Skeletal muscle satellite cell (primary cell): ENCODE measurements around the gene TPRA1.

Source experiments
- H3K27me3 ChIP-seq: 2 replicates; pipeline ENCODE4 v1.7.0; 2013; ENCODE audit warnings: low read length; ENCODE audit not compliant: control insufficient read depth, insufficient read depth
- H3K36me3 ChIP-seq: 2 replicates; pipeline ENCODE4 v1.7.0; 2013; ENCODE audit warnings: mild to moderate bottlenecking, control low read depth, low read length; ENCODE audit not compliant: insufficient read depth
- H3K4me1 ChIP-seq: 2 replicates; pipeline ENCODE4 v1.7.0; 2013; ENCODE audit warnings: low read length; ENCODE audit not compliant: control insufficient read depth, insufficient read depth
- H3K4me2 ChIP-seq: 2 replicates; pipeline ENCODE4 v1.7.0; 2013; ENCODE audit warnings: mild to moderate bottlenecking, low read length
- H3K4me3 ChIP-seq: 2 replicates; pipeline ENCODE4 v1.7.0; 2013; ENCODE audit warnings: low read length
- H3K9ac ChIP-seq: 2 replicates; pipeline ENCODE4 v1.7.0; 2013; ENCODE audit warnings: mild to moderate bottlenecking, low read depth, low read length, moderate library complexity
- H3K9me3 ChIP-seq: replicated peaks from 2 replicates; pipeline ENCODE4 v1.7.0; 2013; ENCODE audit warnings: mild to moderate bottlenecking, control low read depth, low read length

Gene TPRA1

DNA sequence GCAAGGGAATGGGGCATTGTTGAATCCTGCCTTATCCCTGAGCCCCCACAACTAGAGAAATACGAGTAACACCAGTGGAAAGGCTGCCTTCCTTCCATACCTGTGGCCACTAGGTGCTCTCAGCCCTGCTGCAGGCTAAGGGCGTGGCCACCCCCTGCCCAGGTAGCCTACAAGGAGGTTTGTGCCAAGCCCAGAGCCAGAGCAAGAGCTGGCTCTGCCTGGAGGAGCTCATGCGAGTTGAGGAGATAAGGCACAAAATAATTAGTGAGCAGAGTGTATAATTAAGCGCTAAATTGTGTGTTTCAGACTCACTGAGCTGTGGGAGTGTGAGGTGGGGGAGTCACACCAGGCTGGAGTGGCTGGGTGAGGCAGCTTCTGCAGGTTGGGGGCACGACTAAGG lies 49.2 kb downstream of the TPRA1 start:
- Histone ChIP-seq H3K4me2 (no peak overlapping the region), H3K4me1 (no peaks in the 10 kb centered on the region), H3K9me3 (no peaks in the 10 kb centered on the region), H3K27me3 (peaks cover 20% of the 10 kb centered on the region), H3K9ac (no peak overlapping the region), H3K36me3 (no peaks in the 10 kb centered on the region), H3K4me3 (no peak overlapping the region)

DNA sequence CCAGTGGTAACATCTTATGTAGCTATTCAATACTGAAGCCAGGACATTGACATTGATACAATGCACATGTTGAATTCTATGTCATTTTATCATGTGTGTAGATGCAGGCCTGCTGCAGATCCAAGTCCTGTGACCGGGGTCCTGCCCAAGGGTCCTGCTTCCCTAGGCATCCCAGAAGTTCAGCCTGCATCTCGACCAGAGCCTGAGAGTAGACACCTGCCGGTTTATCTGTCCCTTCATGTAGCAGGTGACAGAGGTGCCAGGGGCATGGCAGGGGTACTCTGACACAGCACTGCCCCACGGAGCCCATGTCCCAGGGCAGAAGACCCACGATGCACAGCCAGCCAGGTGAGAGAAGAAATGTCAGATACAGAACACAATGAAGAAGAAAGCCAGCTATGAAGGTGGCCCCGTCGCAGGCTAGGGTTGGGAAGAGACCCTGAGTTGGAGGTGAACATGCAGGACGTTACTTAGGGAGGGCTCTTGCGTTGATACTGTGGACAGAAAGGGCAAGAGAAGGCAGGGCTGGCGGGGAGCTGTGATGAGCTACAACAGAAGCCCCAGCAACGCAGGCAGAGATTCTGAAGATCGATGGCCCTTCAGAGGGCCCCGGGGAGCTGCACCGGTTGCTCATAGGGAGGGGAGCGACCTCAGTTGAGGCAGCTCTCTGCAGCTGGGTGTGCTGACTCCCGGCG lies 51.0 kb downstream of the TPRA1 start:
- Histone ChIP-seq H3K9ac (no peak overlapping the region), H3K4me3 (no peak overlapping the region), H3K9me3 (no peaks in the 10 kb centered on the region), H3K36me3 (no peaks in the 10 kb centered on the region), H3K27me3 (peaks cover 34% of the 10 kb centered on the region), H3K4me2 (no peak overlapping the region), H3K4me1 (no peaks in the 10 kb centered on the region)

DNA sequence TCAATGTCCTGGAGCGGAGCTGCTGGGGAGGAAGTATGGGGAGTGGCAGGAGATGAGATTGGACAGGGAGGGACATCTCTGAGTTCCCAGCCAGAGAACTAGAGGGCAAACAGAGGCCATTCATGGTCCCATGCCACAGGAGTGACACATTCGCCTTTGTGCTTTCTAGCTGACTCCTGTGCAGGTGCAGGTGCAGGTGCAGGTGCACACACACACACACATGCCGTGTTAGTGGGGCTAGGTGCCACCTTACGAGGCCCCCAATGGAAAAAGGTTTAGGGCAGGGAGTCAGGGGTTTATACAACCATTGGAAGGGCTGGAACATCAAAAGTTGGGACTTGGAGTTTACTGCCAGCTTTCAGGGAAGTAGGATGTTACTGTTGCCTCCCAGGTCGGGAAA lies 52.0 kb downstream of the TPRA1 start:
- no peak overlapping the region for H3K9ac ChIP-seq
- H3K4me1 ChIP-seq, result no peaks in the 10 kb centered on the region
- peaks cover 34% of the 10 kb centered on the region for H3K27me3 ChIP-seq
- H3K36me3 ChIP-seq, result no peaks in the 10 kb centered on the region
- no peak overlapping the region for H3K4me3 ChIP-seq
- H3K4me2 ChIP-seq, result no peak overlapping the region
- H3K9me3 ChIP-seq, result no peaks in the 10 kb centered on the region

DNA sequence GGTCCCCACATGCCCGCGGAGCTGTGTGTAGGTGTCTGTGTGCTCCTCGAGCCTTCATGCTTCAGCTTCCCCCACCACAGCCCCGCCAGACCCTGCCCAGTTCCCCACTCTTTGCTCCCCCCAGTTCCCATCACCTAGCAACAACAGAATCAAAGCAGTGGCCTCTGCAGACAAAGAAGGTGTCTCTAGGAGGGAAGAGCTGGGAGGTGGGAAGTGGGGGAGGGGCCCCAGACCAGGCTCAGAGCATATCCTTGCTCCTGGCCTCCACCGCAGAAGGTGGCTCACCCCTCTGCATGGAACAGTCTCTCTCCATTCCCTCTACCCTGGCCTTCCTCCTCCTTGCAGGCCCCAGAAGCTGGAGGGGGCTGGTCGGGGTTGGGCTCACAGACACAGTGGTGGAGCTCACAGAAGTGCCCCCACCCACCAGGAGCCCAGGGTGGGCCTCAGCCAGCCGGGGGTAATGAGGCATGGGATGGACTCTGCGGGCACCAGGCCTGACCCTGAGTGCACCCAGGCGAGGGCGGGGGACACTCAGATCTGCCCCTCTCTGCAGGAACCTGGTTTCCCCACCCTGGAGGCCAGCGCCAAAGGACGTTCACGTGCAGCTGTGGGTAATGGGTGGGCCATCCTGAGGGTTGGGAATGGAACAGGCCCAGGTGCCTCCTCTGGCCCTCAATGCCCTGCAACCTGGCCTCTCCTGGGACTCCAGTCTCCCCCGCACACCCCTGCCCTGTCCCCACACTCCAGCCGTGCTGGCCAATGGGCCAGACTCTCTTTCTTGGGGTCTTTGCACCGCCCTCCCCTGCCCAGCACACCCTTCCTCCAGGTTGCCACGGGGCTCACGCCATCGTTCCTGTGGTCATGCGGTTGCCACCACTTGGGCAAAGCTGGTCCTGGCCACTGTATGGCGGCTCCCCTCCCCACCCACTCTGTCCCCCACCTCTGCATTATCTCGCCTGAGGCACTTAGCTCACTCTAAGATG lies 53.4 kb downstream of the TPRA1 start:
- no peak overlapping the region for H3K4me2 ChIP-seq
- H3K9me3 ChIP-seq, result no peaks in the 10 kb centered on the region
- peaks cover 38% of the 10 kb centered on the region for H3K27me3 ChIP-seq
- H3K36me3 ChIP-seq, result no peaks in the 10 kb centered on the region
- no peak overlapping the region for H3K4me3 ChIP-seq
- H3K4me1 ChIP-seq, result no peaks in the 10 kb centered on the region
- H3K9ac ChIP-seq, result no peak overlapping the region

DNA sequence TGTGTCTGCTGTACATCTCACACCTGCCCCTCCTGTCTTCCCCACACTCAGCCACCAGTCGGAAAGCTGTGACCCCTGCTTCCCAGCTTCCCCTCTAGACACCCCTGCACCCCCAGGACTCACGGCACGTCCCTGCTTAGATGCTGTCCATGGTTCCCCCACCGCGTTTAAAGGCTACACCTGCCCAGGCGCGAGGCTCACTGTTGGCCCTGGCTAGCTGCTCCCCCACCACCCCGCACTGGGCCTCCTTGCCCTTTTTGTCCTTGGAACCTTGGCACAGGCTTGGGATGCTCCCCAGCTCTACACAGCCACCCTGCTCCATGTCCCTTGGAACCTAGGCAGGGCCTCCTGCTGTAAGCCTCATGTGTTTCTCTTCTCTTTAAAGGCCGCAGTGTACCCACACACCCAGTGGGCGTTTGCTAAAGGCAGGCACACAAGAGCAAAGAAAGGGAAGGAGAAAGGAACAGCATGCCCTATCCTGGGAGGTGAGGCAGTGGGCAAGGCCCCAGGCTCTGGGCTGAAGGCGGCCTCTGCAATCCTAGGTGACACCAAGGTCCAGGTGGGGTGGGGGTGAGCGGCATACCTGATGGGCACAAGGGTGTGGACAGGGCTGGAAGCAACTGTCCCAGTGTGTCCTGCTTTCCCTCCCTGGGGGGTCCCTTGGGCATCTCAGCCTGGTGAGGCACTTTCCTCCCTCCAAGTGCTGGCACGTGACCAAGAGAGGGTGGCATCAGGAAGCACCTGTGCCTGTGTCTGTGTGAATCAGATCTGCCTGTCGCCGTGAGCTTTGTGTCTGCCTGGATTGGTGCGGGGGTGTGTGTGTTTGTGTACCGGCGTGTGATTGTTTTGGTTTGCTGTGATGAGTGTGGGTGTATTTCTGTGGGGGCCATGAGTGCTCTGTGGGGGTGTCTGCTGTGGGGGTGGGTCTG lies 54.4 kb downstream of the TPRA1 start:
- H3K4me1 ChIP-seq, result no peaks in the 10 kb centered on the region
- H3K27me3 ChIP-seq, result peaks cover 36% of the 10 kb centered on the region
- H3K4me2 ChIP-seq, result no peak overlapping the region
- no peaks in the 10 kb centered on the region for H3K9me3 ChIP-seq
- no peak overlapping the region for H3K4me3 ChIP-seq
- H3K36me3 ChIP-seq, result no peaks in the 10 kb centered on the region
- no peak overlapping the region for H3K9ac ChIP-seq

DNA sequence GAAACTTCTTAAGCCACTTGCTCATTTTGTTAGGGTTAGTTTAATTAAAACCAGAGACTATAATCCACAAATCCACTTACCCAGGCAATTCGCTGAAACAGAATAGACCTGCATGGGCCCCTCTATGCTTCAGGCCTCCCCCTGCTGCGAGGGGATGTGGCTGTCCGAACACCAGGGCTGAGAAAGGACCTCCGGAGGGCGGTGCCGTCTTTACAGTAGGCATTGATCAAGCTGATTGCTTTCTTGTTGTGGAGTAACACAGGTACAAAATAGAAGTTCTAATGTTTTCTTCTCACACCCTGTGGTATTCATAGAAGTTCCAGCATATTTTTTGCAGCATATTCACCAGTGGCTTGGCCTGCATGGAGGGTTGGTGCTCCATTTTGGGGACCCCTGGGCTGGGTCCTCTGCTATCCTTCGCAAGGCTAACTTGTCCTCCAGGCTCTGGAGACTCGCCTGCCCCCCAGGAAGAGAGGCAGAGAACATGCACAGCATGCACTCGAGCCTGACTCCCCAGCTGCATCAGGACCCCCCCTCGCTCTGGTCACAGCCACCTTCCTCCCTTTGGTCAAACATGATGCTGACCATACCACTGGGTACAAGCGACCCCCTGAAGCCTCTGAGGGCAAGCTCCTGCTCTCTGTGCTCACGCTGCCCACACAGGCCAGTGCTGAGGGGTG lies 55.3 kb downstream of the TPRA1 start:
- no peak overlapping the region for H3K4me3 ChIP-seq
- no peaks in the 10 kb centered on the region for H3K9me3 ChIP-seq
- H3K4me2 ChIP-seq, result no peak overlapping the region
- H3K27me3 ChIP-seq, result peaks cover 36% of the 10 kb centered on the region
- no peaks in the 10 kb centered on the region for H3K4me1 ChIP-seq
- H3K9ac ChIP-seq, result no peak overlapping the region
- no peaks in the 10 kb centered on the region for H3K36me3 ChIP-seq

DNA sequence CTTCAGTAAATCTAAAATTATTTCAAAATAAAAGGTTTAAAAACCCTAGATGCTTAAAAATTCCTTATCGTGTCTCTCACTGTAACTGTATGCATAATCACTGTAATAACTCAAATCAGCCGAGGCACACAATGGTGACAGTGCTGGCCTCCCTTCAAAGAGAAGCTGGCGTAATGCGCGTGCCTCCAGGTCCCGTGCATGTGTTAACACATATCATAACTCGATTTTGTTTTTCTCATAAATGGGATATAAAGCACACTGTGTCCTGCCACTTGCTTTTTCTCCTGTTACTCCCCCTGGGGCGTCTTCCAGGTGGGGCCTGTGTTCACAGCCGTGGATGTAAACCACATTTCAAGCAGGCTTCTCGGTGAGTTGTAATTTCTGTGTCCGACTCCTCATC lies 56.0 kb downstream of the TPRA1 start:
- no peaks in the 10 kb centered on the region for H3K36me3 ChIP-seq
- H3K4me2 ChIP-seq, result no peak overlapping the region
- peaks cover 34% of the 10 kb centered on the region for H3K27me3 ChIP-seq

DNA sequence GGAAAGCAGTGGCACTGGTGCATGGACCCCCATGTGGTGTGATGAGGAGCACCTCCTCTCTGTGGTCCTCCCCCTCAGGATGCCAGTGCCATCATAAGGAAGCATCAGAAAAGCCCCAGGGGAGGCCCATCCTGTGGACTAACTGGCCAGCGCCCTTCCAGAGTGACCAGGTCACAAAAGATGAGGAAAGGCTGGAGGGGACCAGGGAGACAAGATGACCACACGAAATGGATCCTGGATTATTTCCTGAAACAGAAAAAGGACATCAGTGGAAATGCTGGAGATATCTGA lies 56.4 kb downstream of the TPRA1 start:
- Histone ChIP-seq H3K4me3 (no peak overlapping the region), H3K4me2 (no peak overlapping the region), H3K9me3 (no peaks in the 10 kb centered on the region), H3K9ac (no peak overlapping the region), H3K36me3 (no peaks in the 10 kb centered on the region), H3K4me1 (no peaks in the 10 kb centered on the region), H3K27me3 (peaks cover 30% of the 10 kb centered on the region)

More for the DNA sequence above, 56.0 kb downstream of the TPRA1 start:
- no peaks in the 10 kb centered on the region for H3K4me1 ChIP-seq
- no peaks in the 10 kb centered on the region for H3K9me3 ChIP-seq
- no peak overlapping the region for H3K9ac ChIP-seq
- no peak overlapping the region for H3K4me3 ChIP-seq

DNA sequence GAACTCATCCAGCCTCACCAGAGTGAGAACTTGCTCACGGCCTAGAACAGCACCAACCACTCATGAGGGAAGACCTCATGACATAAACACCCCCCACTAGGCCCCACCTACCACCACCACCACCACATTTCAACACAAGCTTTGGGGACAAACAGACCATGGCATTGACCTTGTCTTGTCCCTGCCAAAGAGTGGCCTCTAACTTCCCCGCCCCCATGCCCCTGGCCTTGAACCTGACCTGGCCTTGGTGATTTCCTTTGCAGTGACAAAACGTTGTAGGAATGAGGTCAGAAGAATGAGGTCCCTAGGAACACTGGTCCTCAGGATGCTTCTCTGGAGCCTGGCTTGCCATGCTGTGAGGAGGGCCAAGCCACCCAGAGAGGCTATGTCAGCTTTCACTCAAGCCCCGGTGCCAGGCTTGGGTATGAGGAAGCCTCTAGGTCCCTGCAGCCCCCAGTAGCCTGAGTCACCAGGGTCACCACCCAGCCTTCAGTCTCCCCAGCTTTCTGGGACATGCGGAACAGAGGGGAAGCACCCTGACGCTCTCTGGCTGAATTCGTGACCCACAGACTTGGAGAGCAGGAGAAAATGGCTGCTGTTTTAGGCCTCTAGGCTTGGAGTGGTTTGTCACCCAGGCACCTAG lies 57.9 kb downstream of the TPRA1 start:
- H3K9ac ChIP-seq, result no peak overlapping the region
- H3K4me2 ChIP-seq, result no peak overlapping the region
- H3K4me1 ChIP-seq, result no peaks in the 10 kb centered on the region
- H3K9me3 ChIP-seq, result no peaks in the 10 kb centered on the region
- peaks cover 24% of the 10 kb centered on the region for H3K27me3 ChIP-seq
- no peak overlapping the region for H3K4me3 ChIP-seq
- H3K36me3 ChIP-seq, result no peaks in the 10 kb centered on the region

DNA sequence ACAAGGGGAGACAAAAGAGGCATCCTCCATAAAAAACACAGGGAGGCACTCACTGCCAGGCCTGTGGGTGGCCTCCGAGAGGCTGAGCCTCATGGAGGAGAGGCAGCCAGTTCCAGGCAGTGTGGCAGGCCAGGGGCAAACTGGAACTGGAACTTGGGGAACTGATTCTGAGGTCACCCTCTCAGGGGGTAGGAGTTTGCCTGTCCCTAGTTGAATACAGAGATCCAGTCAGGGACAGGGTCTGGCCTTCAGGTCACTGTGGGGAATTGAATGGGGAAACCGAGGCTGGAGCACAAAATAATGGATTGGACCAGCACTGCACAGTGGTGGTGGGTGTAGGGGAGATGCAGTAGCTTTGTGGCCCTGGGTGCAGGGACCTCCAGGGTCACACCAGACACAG lies 58.7 kb downstream of the TPRA1 start:
- H3K27me3 ChIP-seq, result peaks cover 23% of the 10 kb centered on the region
- no peaks in the 10 kb centered on the region for H3K36me3 ChIP-seq
- H3K9me3 ChIP-seq, result no peaks in the 10 kb centered on the region
- no peaks in the 10 kb centered on the region for H3K4me1 ChIP-seq
- no peak overlapping the region for H3K4me3 ChIP-seq
- no peak overlapping the region for H3K4me2 ChIP-seq
- H3K9ac ChIP-seq, result no peak overlapping the region
